ENCODE data around the gene NUP188. TPM values are rescaled to one million over a fixed set of nuclear protein-coding genes. Genes with fewer than 3 reads are reported as not detected.

The NUP188 gene
- total RNA-seq, 1 donor from 2014 or later, result 63.6 TPM

DNA sequence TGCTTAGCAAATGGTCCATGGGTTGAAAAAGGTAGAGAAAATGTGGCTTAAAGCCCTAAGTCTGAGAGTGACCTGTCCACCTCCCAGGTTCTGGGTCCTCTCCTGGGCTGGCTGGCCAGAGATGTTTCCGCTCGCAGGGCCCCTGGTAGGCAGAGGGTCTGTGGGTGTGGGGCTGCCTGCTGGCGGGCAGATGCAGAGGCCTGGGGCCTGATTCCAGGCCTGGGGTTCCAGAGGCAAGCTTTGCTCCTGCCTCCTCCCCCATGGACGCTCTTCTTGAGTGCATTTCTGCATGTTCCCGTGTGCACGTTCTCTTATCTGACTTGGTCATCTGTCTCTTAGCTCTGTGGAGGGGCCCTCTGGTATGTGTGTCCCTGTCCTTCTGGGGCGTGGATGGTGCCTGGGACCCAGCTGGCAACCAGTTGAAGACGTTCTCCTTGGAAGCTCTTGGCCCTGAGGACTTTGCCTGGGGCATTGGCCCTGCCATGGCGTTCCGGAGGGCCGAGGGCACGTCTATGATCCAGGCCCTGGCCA lies 92.7 kb downstream of the NUP188 start:
- no peak overlapping the region for H3K27ac Mint-ChIP-seq (ENCODE audit: unreplicated experiment)
- H3K4me1 Mint-ChIP-seq (ENCODE audit: low read depth, unreplicated experiment), result peaks cover 15% of the 10 kb centered on the region
- TF ChIP-seq, protein P1, sequence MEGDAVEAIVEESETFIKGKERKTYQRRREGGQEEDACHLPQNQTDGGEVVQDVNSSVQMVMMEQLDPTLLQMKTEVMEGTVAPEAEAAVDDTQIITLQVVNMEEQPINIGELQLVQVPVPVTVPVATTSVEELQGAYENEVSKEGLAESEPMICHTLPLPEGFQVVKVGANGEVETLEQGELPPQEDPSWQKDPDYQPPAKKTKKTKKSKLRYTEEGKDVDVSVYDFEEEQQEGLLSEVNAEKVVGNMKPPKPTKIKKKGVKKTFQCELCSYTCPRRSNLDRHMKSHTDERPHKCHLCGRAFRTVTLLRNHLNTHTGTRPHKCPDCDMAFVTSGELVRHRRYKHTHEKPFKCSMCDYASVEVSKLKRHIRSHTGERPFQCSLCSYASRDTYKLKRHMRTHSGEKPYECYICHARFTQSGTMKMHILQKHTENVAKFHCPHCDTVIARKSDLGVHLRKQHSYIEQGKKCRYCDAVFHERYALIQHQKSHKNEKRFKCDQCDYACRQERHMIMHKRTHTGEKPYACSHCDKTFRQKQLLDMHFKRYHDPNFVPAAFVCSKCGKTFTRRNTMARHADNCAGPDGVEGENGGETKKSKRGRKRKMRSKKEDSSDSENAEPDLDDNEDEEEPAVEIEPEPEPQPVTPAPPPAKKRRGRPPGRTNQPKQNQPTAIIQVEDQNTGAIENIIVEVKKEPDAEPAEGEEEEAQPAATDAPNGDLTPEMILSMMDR (IDR thresholded peaks at IDR 0.05; ENCODE audit: partially characterized antibody, unreplicated experiment), result no peak
- H3K27me3 Mint-ChIP-seq (ENCODE audit: unreplicated experiment), result peaks cover 6% of the 10 kb centered on the region
- no peak for DNase-seq
- no peak overlapping the region for H3K4me3 Mint-ChIP-seq (ENCODE audit: unreplicated experiment)
- peaks cover 2% of the 10 kb centered on the region for H3K9me3 Mint-ChIP-seq (ENCODE audit: unreplicated experiment)
- H3K36me3 Mint-ChIP-seq (ENCODE audit: unreplicated experiment), result no peaks in the 10 kb centered on the region

DNA sequence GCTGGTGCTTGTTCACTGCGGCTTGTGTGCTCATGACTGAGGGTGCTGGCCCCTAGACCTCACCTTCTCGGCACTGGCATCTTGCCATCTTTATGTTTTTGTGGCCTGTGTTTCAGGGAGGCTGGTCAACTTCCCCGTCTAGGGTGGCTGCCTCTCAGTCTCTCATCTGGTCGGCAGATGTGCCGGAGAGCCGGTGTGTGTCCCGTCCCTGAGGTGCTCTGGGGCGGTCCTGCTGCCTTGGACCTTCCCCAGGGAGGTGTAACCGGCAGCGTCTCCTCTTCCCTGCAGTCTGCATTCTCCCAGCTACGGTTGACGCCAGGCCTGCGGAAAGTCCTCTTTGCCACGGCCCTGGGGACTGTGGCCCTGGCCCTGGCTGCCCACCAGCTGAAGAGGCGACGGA lies 94.5 kb downstream of the NUP188 start:
- TF ChIP-seq, protein P1 (IDR thresholded peaks at IDR 0.05; ENCODE audit: partially characterized antibody, unreplicated experiment), result no peak
- no peak for DNase-seq
- H3K27me3 Mint-ChIP-seq (ENCODE audit: unreplicated experiment), result peaks cover 4% of the 10 kb centered on the region
- peaks cover 2% of the 10 kb centered on the region for H3K9me3 Mint-ChIP-seq (ENCODE audit: unreplicated experiment)
- no peak overlapping the region for H3K4me3 Mint-ChIP-seq (ENCODE audit: unreplicated experiment)
- peaks cover 12% of the 10 kb centered on the region for H3K4me1 Mint-ChIP-seq (ENCODE audit: low read depth, unreplicated experiment)
- H3K36me3 Mint-ChIP-seq (ENCODE audit: unreplicated experiment), result no peaks in the 10 kb centered on the region
- H3K27ac Mint-ChIP-seq (ENCODE audit: unreplicated experiment), result no peak overlapping the region

DNA sequence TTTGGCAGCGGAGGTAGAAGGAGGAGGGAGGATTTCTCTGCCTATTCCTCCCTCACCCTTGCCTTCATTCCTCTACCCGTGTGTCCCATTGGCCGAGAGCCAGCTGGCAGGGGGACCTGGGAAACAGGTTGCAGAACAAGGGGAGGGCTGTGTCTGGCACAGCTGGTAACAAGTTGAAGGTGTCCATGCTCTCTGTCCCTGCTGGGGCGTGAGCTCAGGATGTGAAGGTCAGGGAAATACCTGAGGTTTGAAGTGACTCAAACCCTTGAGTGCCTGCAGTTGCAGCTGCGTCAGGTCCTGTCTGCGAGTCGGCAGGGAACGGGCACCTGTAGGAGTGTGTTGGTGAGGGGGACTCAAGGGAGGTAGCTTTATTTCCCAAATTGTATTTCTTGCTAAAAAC lies 105.1 kb downstream of the NUP188 start:
- Mint-ChIP-seq H3K27me3 (ENCODE audit: unreplicated experiment) (no peaks in the 10 kb centered on the region), H3K4me3 (ENCODE audit: unreplicated experiment) (no peak overlapping the region), H3K27ac (ENCODE audit: unreplicated experiment) (no peak overlapping the region), H3K4me1 (ENCODE audit: low read depth, unreplicated experiment) (no peaks in the 10 kb centered on the region), H3K9me3 (ENCODE audit: unreplicated experiment) (no peaks in the 10 kb centered on the region), H3K36me3 (ENCODE audit: unreplicated experiment) (no peaks in the 10 kb centered on the region)
- no peak for DNase-seq
- TF ChIP-seq, protein P1 (IDR thresholded peaks at IDR 0.05; ENCODE audit: partially characterized antibody, unreplicated experiment), result no peak

DNA sequence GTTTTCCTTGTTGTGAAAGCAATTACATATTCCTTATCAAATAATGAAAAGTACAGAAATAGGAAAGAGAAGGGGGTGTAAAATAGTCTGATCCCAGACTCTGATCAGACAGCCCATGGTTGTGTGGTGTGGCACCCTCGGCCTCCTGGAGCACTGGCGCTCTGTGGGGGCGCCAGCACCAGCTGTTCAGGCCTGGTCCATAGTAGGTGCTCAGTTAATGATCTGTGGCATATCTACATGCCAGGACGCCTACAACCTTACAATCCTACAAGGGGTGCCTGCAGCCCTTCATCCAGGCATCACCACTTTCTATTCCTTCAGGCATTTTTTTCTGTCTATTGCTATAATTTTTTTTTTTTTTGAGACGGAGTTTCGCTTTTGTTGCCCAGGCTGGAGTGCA lies 105.5 kb downstream of the NUP188 start:
- Mint-ChIP-seq H3K4me1 (ENCODE audit: low read depth, unreplicated experiment) (no peaks in the 10 kb centered on the region), H3K4me3 (ENCODE audit: unreplicated experiment) (no peak overlapping the region), H3K27ac (ENCODE audit: unreplicated experiment) (no peak overlapping the region), H3K9me3 (ENCODE audit: unreplicated experiment) (no peaks in the 10 kb centered on the region), H3K36me3 (ENCODE audit: unreplicated experiment) (no peaks in the 10 kb centered on the region), H3K27me3 (ENCODE audit: unreplicated experiment) (no peaks in the 10 kb centered on the region)
- TF ChIP-seq, protein P1 (IDR thresholded peaks at IDR 0.05; ENCODE audit: partially characterized antibody, unreplicated experiment), result no peak
- DNase-seq, result no peak

DNA sequence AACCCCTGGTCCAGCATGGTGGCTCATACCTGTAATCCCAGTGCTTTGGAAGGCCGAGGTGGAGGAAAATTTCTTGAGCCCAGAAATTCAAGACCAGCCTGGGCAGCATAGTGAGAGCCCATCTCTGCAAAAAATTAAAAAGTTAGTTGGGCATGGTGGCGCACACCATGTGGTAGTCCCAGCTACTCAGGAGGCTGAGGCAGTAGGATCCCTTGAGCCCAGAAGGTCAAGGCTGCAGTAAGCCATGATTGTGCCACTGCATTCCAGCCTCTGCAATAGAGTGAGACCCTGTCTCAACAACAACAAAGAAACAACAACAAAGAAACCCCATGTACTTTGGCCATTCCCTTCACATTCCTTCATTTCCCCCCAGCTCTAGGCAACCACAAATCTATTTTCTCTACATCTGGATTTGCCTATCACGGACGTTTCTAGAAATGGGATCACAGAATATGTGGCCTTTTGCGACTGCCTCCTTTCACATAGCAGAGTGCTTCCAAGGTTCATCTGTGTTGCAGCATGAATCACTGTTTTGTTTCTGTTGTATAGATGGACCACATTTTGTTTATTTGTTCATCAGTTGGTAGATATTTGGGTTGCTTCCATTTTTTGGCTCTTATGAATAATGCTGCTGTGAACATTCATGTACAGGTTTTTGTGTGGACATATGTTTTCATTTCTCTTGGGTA lies 106.8 kb downstream of the NUP188 start:
- no peaks in the 10 kb centered on the region for H3K27me3 Mint-ChIP-seq (ENCODE audit: unreplicated experiment)
- H3K4me1 Mint-ChIP-seq (ENCODE audit: low read depth, unreplicated experiment), result no peaks in the 10 kb centered on the region
- no peak overlapping the region for H3K4me3 Mint-ChIP-seq (ENCODE audit: unreplicated experiment)
- H3K36me3 Mint-ChIP-seq (ENCODE audit: unreplicated experiment), result no peaks in the 10 kb centered on the region
- H3K27ac Mint-ChIP-seq (ENCODE audit: unreplicated experiment), result no peak overlapping the region
- H3K9me3 Mint-ChIP-seq (ENCODE audit: unreplicated experiment), result no peaks in the 10 kb centered on the region
- TF ChIP-seq, protein P1 (IDR thresholded peaks at IDR 0.05; ENCODE audit: partially characterized antibody, unreplicated experiment), result no peak
- no peak for DNase-seq

Data from glutamatergic neuron (in vitro differentiated cells).